ENCODE measurements around the gene TAS1R1. TPM values are rescaled to one million over a fixed set of nuclear protein-coding genes. Genes with fewer than 3 reads are reported as not detected.

TAS1R1 gene
- polyA plus RNA-seq, 1 donor (not counting 4 experiments of a cell fraction or from before 2014, with no cell fraction given) = not detected

DNA sequence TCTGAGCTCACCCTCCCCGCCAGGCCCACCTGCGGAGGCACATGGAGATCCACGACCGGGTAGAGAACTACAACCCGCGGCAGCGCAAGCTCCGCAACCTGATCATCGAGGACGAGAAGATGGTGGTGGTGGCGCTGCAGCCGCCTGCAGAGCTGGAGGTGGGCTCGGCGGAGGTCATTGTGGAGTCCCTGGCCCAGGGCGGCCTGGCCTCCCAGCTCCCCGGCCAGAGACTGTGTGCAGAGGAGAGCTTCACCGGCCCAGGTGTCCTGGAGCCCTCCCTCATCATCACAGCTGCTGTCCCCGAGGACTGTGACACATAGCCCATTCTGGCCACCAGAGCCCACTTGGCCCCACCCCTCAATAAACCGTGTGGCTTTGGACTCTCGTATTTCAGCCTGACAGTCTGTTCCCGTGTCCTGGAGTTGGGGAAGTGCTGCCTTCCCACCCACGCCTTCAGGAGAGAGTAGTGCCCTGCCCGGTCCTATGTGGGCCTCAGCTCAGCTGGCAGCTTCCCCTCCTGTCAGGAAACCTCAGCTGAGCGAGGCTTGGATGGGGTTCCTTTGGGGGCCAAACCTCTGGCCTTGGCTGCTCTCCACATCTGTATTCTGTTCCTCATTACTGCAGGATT is 33.9 kb downstream of the TAS1R1 start:
- Histone ChIP-seq H3K4me1 (ENCODE audit: control insufficient read depth, extremely low read depth, insufficient read depth, low read length) (peaks cover 33% of the 10 kb centered on the region), H3K27me3 (ENCODE audit: control insufficient read depth, extremely low read depth, insufficient read depth, low read length) (no peaks in the 10 kb centered on the region), H3K4me3 (ENCODE audit: control insufficient read depth in 2 of 3, extremely low read depth in 1 of 3, insufficient read depth in 2 of 3, low read depth in 1 of 3, low read length in 3 of 3) (no peak overlapping the region), H4K20me1 (ENCODE audit: control insufficient read depth, extremely low read depth, insufficient read depth, low read length) (peaks cover 48% of the 10 kb centered on the region), H3K36me3 (ENCODE audit: control insufficient read depth in 2 of 2, extremely low read depth in 1 of 2, insufficient read depth in 2 of 2, low read length in 2 of 2) (peaks cover 34 to 59% of the 10 kb centered on the region in 2 experiments), H3K4me2 (ENCODE audit: control insufficient read depth, extremely low read depth, insufficient read depth, low read depth, low read length) (no peak overlapping the region), H3K79me2 (ENCODE audit: control insufficient read depth, insufficient read depth, low read length) (peaks cover 26% of the 10 kb centered on the region), H2AFZ (ENCODE audit: control insufficient read depth, low read length) (no peak overlapping the region), H3K9ac (ENCODE audit: control insufficient read depth, extremely low read depth, insufficient read depth, low read length) (no peak overlapping the region), H3K27ac (ENCODE audit: control insufficient read depth, insufficient read depth, low read length) (peak overlapping the region; percentile 7), H3K9me1 (ENCODE audit: control insufficient read depth, extremely low read depth, insufficient read depth, low read length) (peaks cover 5% of the 10 kb centered on the region), H3K9me3 (ENCODE audit: control insufficient read depth, low read depth, low read length) (no peaks in the 10 kb centered on the region)
- DNase-seq (ENCODE audit: low read depth, low spot score) (no peak), FAIRE-seq (no peak)
- dilution Hi-C loops (cut with MboI; ENCODE audit: extremely low pct_ligation_motif_present, low sequenced_read_pairs) = no loop called here
- TF ChIP-seq EZH2 (IDR thresholded peaks at IDR 0.05; ENCODE audit: low read length) (no peak), CTCF (optimal IDR thresholded peaks at IDR 0.05 in 1 of 3, IDR thresholded peaks at IDR 0.05 in 1 of 3, conservative IDR thresholded peaks at IDR 0.05 in 1 of 3; ENCODE audit: extremely low read depth in 1 of 3, insufficient read depth in 2 of 3, low read length in 3 of 3) (no peak)

DNA sequence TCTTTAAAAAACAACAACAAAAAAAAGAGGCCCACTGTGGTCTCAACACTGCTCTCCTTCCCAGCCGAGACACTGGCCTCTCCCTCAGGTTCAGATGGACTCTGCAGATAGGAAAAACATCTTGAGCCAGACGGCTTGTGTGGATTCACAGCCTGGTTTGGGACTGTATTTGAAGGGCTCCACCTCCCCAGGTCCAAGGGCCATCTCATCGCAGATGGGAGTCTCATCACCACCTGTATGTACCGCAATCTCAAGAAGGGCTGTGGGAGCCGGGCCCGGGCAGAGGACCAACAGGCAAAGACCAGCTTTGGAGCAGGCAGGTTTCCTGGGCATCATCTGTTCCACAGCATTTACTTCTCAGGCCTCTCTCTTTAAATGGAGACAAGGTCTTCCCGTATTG is 34.9 kb downstream of the TAS1R1 start:
- peaks cover 5% of the 10 kb centered on the region for H3K9me1 ChIP-seq (ENCODE audit: control insufficient read depth, extremely low read depth, insufficient read depth, low read length)
- TF ChIP-seq EZH2 (IDR thresholded peaks at IDR 0.05; ENCODE audit: low read length) = no peak
- TF ChIP-seq CTCF (optimal IDR thresholded peaks at IDR 0.05 in 1 of 3, IDR thresholded peaks at IDR 0.05 in 1 of 3, conservative IDR thresholded peaks at IDR 0.05 in 1 of 3; ENCODE audit: extremely low read depth in 1 of 3, insufficient read depth in 2 of 3, low read length in 3 of 3) = no peak
- no peak overlapping the region for H3K4me3 ChIP-seq (ENCODE audit: control insufficient read depth in 2 of 3, extremely low read depth in 1 of 3, insufficient read depth in 2 of 3, low read depth in 1 of 3, low read length in 3 of 3)
- no peak overlapping the region for H3K27ac ChIP-seq (ENCODE audit: control insufficient read depth, insufficient read depth, low read length)
- H3K79me2 ChIP-seq (ENCODE audit: control insufficient read depth, insufficient read depth, low read length) = peaks cover 32% of the 10 kb centered on the region
- H3K9ac ChIP-seq (ENCODE audit: control insufficient read depth, extremely low read depth, insufficient read depth, low read length) = no peak overlapping the region
- peaks cover 49% of the 10 kb centered on the region for H4K20me1 ChIP-seq (ENCODE audit: control insufficient read depth, extremely low read depth, insufficient read depth, low read length)
- DNase-seq (ENCODE audit: low read depth, low spot score) = no peak
- H3K4me1 ChIP-seq (ENCODE audit: control insufficient read depth, extremely low read depth, insufficient read depth, low read length) = peaks cover 33% of the 10 kb centered on the region
- no peaks in the 10 kb centered on the region for H3K9me3 ChIP-seq (ENCODE audit: control insufficient read depth, low read depth, low read length)
- peaks cover 39 to 61% of the 10 kb centered on the region in 2 experiments for H3K36me3 ChIP-seq (ENCODE audit: control insufficient read depth in 2 of 2, extremely low read depth in 1 of 2, insufficient read depth in 2 of 2, low read length in 2 of 2)
- H3K27me3 ChIP-seq (ENCODE audit: control insufficient read depth, extremely low read depth, insufficient read depth, low read length) = no peaks in the 10 kb centered on the region
- H2AFZ ChIP-seq (ENCODE audit: control insufficient read depth, low read length) = no peak overlapping the region
- no peak for FAIRE-seq
- dilution Hi-C loops (cut with MboI; ENCODE audit: extremely low pct_ligation_motif_present, low sequenced_read_pairs) = no loop called here
- no peak overlapping the region for H3K4me2 ChIP-seq (ENCODE audit: control insufficient read depth, extremely low read depth, insufficient read depth, low read depth, low read length)
